Neural progenitor cell (in vitro differentiated cells): ENCODE measurements around the gene MYOF. TPM values are rescaled to one million over a fixed set of nuclear protein-coding genes. Genes with fewer than 3 reads are reported as not detected.
A peak's percentile ranks its signal among the peaks of the same experiment; 100 is the strongest.

Experiments
- DNase-seq: peaks from one replicate; pipeline ENCODE4 v3.0.0-alpha.2; 2016; ENCODE audit warnings: low spot score
- H2AFZ ChIP-seq: fragments of 200-600 bp; sonication (generic); replicated peaks from 2 replicates; pipeline ENCODE4 v1.6.1; 2016; ENCODE audit warnings: antibody characterized with exemption
- H3F3A ChIP-seq: fragments of 200-600 bp; sonication (generic); 2 replicates; pipeline ENCODE4 v1.6.1; 2016; ENCODE audit warnings: antibody characterized with exemption, low read depth
- H3K27ac ChIP-seq: fragments of 200-600 bp; sonication (generic); 2 replicates; pipeline ENCODE4 v1.5.1; 2016; ENCODE audit warnings: mild to moderate bottlenecking
- H3K27me3 ChIP-seq: fragments of 200-600 bp; sonication (generic); 2 replicates; pipeline ENCODE4 v1.6.1; 2016; ENCODE audit warnings: mild to moderate bottlenecking, moderate library complexity
- H3K36me3 ChIP-seq: fragments of 200-600 bp; sonication (generic); 2 replicates; pipeline ENCODE4 v1.5.1; 2016
- H3K4me1 ChIP-seq: fragments of 200-600 bp; sonication (generic); 2 replicates; pipeline ENCODE4 v1.6.1; 2016; ENCODE audit warnings: mixed run types
- H3K4me2 ChIP-seq: fragments of 200-600 bp; sonication (generic); 2 replicates; pipeline ENCODE4 v1.6.1; 2016
- H3K4me3 ChIP-seq: fragments of 200-600 bp; sonication (generic); 2 replicates; pipeline ENCODE4 v1.5.1; 2016
- H3K79me2 ChIP-seq: fragments of 200-600 bp; sonication (generic); 2 replicates; pipeline ENCODE4 v1.6.1; 2016; ENCODE audit warnings: low read depth
- H3K9ac ChIP-seq: fragments of 200-600 bp; sonication (generic); 2 replicates; pipeline ENCODE4 v1.6.1; 2016
- H3K9me3 ChIP-seq: fragments of 200-600 bp; sonication (generic); 2 replicates; pipeline ENCODE4 v1.5.1; 2016; ENCODE audit warnings: low read depth
- H4K20me1 ChIP-seq: fragments of 200-600 bp; sonication (generic); 2 replicates; pipeline ENCODE4 v1.6.1; 2016; ENCODE audit warnings: low read depth
- H3K27ac Mint-ChIP-seq: 3 replicates; pipeline ENCODE4 v1.8.0; 2021; ENCODE audit warnings: mixed read lengths
- H3K27me3 Mint-ChIP-seq: 2 replicates; pipeline ENCODE4 v1.8.0; 2022; ENCODE audit warnings: low read depth, mild to moderate bottlenecking, inconsistent platforms, moderate library complexity, mixed read lengths; ENCODE audit not compliant: insufficient read depth
- H3K36me3 Mint-ChIP-seq: 3 replicates; pipeline ENCODE4 v1.8.0; 2021; ENCODE audit warnings: mixed read lengths
- H3K4me1 Mint-ChIP-seq: 3 replicates; pipeline ENCODE4 v1.8.0; 2021; ENCODE audit warnings: mixed read lengths
- H3K4me3 Mint-ChIP-seq: 3 replicates; pipeline ENCODE4 v1.8.0; 2021; ENCODE audit warnings: mild to moderate bottlenecking, moderate library complexity, mixed read lengths
- H3K9me3 Mint-ChIP-seq: 3 replicates; pipeline ENCODE4 v1.8.0; 2020; ENCODE audit warnings: mixed read lengths
- EZH2 ChIP-seq: fragments of 200-600 bp; sonication (generic); IDR thresholded peaks from 2 replicates; pipeline ENCODE4 v1.6.1; 2017; ENCODE audit warnings: antibody characterized with exemption, mild to moderate bottlenecking, moderate library complexity
- EZH2phosphoT487 ChIP-seq: fragments of 200-600 bp; sonication (generic); IDR thresholded peaks from 2 replicates; pipeline ENCODE4 v1.6.1; 2017; ENCODE audit warnings: antibody characterized with exemption
- total RNA-seq: library from RNA; depleted of rRNA; stranded (reverse); fragments of >200 nt; gene quantifications from 2 replicates; pipeline ENCODE4 v1.2.3, GENCODE V29; 2015; ENCODE audit warnings: low replicate concordance
- TF ChIP-seq, protein P1 (sequence below): fragments of 200-600 bp; sonication (generic); IDR thresholded peaks from 2 replicates; pipeline ENCODE4 v1.5.1; 2017; ENCODE audit warnings: antibody characterized with exemption, mild to moderate bottlenecking

MYOF gene
- total RNA-seq, 1 donor from 2014 or later, result 1.6 TPM

DNA sequence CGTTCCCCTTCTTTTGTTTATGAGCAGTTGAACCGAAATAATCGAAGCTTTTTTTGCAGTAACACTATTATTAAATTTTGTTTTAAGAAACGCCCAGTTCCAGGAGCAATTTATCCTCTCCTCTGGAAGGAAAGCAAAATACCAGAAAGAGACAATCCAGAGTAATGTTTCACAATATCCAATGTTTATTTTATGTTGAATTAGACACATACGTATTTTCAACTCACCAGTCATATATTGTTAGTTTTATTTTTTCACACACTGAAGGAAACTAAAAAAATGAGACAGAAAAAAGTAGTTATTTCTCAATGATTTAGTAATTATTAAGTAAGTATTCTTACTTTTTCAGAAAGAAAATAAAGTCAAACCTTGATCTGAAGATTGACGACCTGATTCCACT is 85.1 kb downstream of the MYOF start:
- H3K9me3 Mint-ChIP-seq, result no peaks in the 10 kb centered on the region

DNA sequence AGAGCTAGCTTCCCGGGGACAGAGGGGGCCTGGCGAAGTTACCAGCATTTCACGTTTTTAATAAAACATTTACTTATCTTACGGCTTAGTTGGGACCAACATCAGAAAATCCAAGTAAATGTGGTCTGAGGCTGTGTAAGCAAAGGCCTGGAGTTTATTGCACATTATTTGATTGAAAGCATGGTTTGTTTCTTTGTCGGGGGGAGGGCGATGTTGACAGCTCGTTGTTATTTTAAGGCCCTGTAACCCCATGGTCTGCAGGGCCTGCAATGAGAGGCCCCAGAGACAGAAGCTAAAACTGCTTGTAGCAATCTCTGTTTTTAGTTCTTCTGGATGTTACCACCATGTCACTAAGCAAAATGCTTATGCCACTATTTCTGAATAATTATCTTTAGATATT is 88.9 kb downstream of the MYOF start:
- no peak overlapping the region for H3K9ac ChIP-seq
- TF ChIP-seq EZH2phosphoT487 (no peak), EZH2 (no peak)
- TF ChIP-seq, protein P1, sequence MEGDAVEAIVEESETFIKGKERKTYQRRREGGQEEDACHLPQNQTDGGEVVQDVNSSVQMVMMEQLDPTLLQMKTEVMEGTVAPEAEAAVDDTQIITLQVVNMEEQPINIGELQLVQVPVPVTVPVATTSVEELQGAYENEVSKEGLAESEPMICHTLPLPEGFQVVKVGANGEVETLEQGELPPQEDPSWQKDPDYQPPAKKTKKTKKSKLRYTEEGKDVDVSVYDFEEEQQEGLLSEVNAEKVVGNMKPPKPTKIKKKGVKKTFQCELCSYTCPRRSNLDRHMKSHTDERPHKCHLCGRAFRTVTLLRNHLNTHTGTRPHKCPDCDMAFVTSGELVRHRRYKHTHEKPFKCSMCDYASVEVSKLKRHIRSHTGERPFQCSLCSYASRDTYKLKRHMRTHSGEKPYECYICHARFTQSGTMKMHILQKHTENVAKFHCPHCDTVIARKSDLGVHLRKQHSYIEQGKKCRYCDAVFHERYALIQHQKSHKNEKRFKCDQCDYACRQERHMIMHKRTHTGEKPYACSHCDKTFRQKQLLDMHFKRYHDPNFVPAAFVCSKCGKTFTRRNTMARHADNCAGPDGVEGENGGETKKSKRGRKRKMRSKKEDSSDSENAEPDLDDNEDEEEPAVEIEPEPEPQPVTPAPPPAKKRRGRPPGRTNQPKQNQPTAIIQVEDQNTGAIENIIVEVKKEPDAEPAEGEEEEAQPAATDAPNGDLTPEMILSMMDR, result no peak
- no peak overlapping the region for H3K4me3 Mint-ChIP-seq
- H3K27me3 Mint-ChIP-seq, result peaks cover 8% of the 10 kb centered on the region
- H3K36me3 Mint-ChIP-seq, result peaks cover 2% of the 10 kb centered on the region
- no peak overlapping the region for H3K4me2 ChIP-seq
- no peaks in the 10 kb centered on the region for H3K79me2 ChIP-seq
- H3K9me3 ChIP-seq, result no peaks in the 10 kb centered on the region
- no peaks in the 10 kb centered on the region for H3K9me3 Mint-ChIP-seq
- peak overlapping the region; percentile 39 for H2AFZ ChIP-seq
- no peaks in the 10 kb centered on the region for H3K4me1 ChIP-seq
- H3K27ac Mint-ChIP-seq, result peak overlapping the region; percentile 44
- no peaks in the 10 kb centered on the region for H4K20me1 ChIP-seq
- H3F3A ChIP-seq, result no peaks in the 10 kb centered on the region
- H3K27me3 ChIP-seq, result no peaks in the 10 kb centered on the region
- H3K36me3 ChIP-seq, result no peaks in the 10 kb centered on the region
- no peak overlapping the region for H3K27ac ChIP-seq
- no peak for DNase-seq
- peaks cover 17% of the 10 kb centered on the region for H3K4me1 Mint-ChIP-seq
- H3K4me3 ChIP-seq, result no peak overlapping the region

More for the DNA sequence above, 85.1 kb downstream of the MYOF start:
- Histone ChIP-seq H3K36me3 (no peaks in the 10 kb centered on the region), H3K9ac (no peak overlapping the region), H3K27me3 (no peaks in the 10 kb centered on the region), H4K20me1 (no peaks in the 10 kb centered on the region), H3K79me2 (no peaks in the 10 kb centered on the region), H3K27ac (no peak overlapping the region), H3K9me3 (no peaks in the 10 kb centered on the region), H2AFZ (no peak overlapping the region), H3K4me1 (peaks cover 3% of the 10 kb centered on the region), H3K4me3 (no peak overlapping the region), H3K4me2 (no peak overlapping the region), H3F3A (no peaks in the 10 kb centered on the region)
- no peak overlapping the region for H3K27ac Mint-ChIP-seq
- peaks cover 29% of the 10 kb centered on the region for H3K4me1 Mint-ChIP-seq
- no peak for TF ChIP-seq EZH2
- TF ChIP-seq, protein P1, result no peak
- TF ChIP-seq EZH2phosphoT487, result no peak
- no peak overlapping the region for H3K4me3 Mint-ChIP-seq
- DNase-seq, result no peak
- H3K27me3 Mint-ChIP-seq, result peaks cover 8% of the 10 kb centered on the region
- peaks cover 2% of the 10 kb centered on the region for H3K36me3 Mint-ChIP-seq

DNA sequence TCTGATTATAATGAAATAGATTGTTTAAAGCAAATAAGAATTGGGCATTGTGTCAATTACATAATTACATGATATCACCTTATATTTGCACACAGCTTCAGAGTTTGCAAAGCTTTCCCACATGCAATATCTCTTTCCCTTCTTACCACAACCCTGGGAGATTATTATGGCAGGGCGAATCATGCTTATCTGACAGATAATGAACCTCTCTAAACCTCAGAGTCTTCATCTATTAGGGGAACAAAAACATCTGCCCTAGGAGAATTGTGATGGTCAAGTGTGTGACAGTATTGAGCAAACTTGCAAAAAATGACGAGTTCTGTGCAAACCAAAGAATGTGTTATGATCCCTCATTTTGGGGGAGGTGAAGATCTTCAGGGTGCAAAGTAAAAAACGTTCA is 90.0 kb downstream of the MYOF start:
- no peaks in the 10 kb centered on the region for H3F3A ChIP-seq
- no peak for DNase-seq
- H3K4me1 ChIP-seq, result no peaks in the 10 kb centered on the region
- TF ChIP-seq, protein P1, result no peak
- TF ChIP-seq EZH2phosphoT487 (no peak), EZH2 (no peak)
- H3K4me3 ChIP-seq, result no peak overlapping the region
- Mint-ChIP-seq H3K9me3 (no peaks in the 10 kb centered on the region), H3K4me1 (peaks cover 16% of the 10 kb centered on the region), H3K27me3 (peaks cover 8% of the 10 kb centered on the region), H3K36me3 (peaks cover 2% of the 10 kb centered on the region), H3K4me3 (no peak overlapping the region), H3K27ac (no peak overlapping the region)
- no peak overlapping the region for H3K4me2 ChIP-seq
- no peaks in the 10 kb centered on the region for H4K20me1 ChIP-seq
- H3K9me3 ChIP-seq, result no peaks in the 10 kb centered on the region
- no peak overlapping the region for H3K9ac ChIP-seq
- no peak overlapping the region for H2AFZ ChIP-seq
- H3K27me3 ChIP-seq, result no peaks in the 10 kb centered on the region
- no peaks in the 10 kb centered on the region for H3K79me2 ChIP-seq
- no peak overlapping the region for H3K27ac ChIP-seq
- H3K36me3 ChIP-seq, result no peaks in the 10 kb centered on the region
